Ishikawa (cell line): ENCODE results near the gene MAPK12.

Experiments used
- CEBPB ChIP-seq: IDR thresholded peaks from 2 replicates; pipeline ENCODE4 v1.6.1; 2012
- CREB1 ChIP-seq: IDR thresholded peaks from 2 replicates; pipeline ENCODE4 v1.6.1; 2012; ENCODE audit warnings: low read depth
- EGR1 ChIP-seq: IDR thresholded peaks from 2 replicates; pipeline ENCODE4 v1.6.1; 2012
- EP300 ChIP-seq: IDR thresholded peaks from 2 replicates; pipeline ENCODE4 v1.6.1; 2012; ENCODE audit warnings: borderline replicate concordance
- FOXM1 ChIP-seq: IDR thresholded peaks from 2 replicates; pipeline ENCODE4 v1.6.1; 2012; ENCODE audit warnings: low read depth, borderline replicate concordance
- NFIC ChIP-seq: IDR thresholded peaks from 2 replicates; pipeline ENCODE4 v1.6.1; 2012
- TAF1 ChIP-seq: IDR thresholded peaks from 2 replicates; pipeline ENCODE4 v1.6.1; 2012; ENCODE audit warnings: low read depth, mild to moderate bottlenecking
- TCF12 ChIP-seq: IDR thresholded peaks from 2 replicates; pipeline ENCODE4 v1.6.1; 2012; ENCODE audit warnings: low read depth
- TEAD4 ChIP-seq: IDR thresholded peaks from 2 replicates; pipeline ENCODE4 v1.6.1; 2012
- YY1 ChIP-seq: IDR thresholded peaks from 2 replicates; pipeline ENCODE4 v1.6.1; 2012; ENCODE audit warnings: low read depth
- ZBTB7A ChIP-seq: IDR thresholded peaks from 2 replicates; pipeline ENCODE4 v1.6.1; 2012; ENCODE audit warnings: low read depth
- TF ChIP-seq, protein P1 (sequence below): IDR thresholded peaks from 2 replicates; pipeline ENCODE4 v1.6.1; 2012
- TF ChIP-seq, protein P2 (sequence below): IDR thresholded peaks from 2 replicates; pipeline ENCODE4 v1.6.1; 2012
- TF ChIP-seq, protein P3 (sequence below): IDR thresholded peaks from 2 replicates; pipeline ENCODE4 v1.6.1; 2012; ENCODE audit warnings: low read depth, mild to moderate bottlenecking

Gene MAPK12

DNA sequence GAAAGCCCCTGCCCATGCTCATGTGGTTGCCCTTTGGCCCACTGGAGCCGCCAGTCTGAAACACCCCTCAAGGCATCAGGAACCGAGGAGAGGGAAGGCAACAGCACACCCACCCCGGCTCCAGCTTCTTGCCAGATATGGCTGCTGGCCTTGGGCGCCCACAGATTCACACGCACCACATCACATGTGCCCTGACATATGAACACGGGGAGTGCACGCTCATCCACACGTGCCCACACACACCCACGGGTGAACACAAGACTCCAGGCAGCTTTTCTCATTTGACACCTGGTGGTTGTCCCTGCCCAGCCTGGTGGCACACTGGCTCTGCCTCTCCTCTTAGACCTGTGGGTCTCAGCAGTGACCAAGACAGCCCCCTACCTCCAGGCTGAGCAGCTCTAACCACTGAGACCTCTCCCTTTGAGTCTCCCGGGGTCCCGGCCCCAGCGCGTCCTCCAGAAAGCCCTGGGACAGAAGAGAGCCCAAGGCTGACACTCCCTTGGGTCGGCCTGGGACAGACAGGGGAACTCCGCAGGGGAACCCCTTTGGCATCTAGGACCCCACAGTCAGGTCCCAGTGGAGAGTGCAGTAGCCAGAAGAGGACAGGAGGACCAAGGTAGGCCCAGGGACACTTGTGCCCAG, 2.7 kb upstream of the MAPK12 start:
- no peak for TF ChIP-seq TAF1
- TF ChIP-seq ZBTB7A = no peak
- no peak for TF ChIP-seq TCF12
- TF ChIP-seq, protein P1, sequence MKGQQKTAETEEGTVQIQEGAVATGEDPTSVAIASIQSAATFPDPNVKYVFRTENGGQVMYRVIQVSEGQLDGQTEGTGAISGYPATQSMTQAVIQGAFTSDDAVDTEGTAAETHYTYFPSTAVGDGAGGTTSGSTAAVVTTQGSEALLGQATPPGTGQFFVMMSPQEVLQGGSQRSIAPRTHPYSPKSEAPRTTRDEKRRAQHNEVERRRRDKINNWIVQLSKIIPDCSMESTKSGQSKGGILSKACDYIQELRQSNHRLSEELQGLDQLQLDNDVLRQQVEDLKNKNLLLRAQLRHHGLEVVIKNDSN = no peak
- TF ChIP-seq CREB1 = no peak
- TF ChIP-seq EP300 = no peak
- TF ChIP-seq EGR1 = no peak
- TF ChIP-seq CEBPB = no peak
- TF ChIP-seq YY1 = no peak
- no peak for TF ChIP-seq TEAD4

DNA sequence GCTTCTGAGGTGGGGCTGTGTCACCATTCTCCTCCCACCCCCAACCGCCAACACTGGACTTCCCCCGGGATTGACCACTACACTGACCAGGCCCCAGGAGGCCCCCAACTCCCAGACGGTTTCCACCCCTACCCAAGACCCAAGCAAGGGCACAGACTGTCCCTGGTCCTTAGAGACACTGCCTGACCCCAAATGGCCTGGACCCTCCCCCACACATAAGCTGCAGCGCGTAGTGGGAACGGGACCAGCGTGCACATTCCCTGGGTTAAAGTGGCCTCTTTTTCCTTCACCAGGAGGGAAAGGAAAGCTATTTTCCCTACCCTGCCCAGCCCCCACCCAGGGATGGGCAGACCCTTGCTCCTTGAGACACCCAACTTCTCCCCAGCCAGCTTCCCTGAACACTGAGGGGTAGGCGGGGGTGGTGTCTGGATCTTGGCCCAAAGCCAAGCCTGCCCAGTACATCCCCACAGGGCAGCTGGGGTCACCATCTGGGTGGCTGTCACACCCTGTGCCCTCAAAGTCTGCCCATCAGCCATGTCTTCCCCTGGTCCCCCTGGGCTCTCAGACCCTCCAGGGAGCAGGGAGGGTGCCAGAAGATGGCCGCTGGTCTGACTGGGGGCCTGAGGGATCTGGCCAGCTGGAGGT, 1.6 kb upstream of the MAPK12 start:
- no peak for TF ChIP-seq ZBTB7A
- no peak for TF ChIP-seq FOXM1
- peak; percentile 75 for TF ChIP-seq NFIC

DNA sequence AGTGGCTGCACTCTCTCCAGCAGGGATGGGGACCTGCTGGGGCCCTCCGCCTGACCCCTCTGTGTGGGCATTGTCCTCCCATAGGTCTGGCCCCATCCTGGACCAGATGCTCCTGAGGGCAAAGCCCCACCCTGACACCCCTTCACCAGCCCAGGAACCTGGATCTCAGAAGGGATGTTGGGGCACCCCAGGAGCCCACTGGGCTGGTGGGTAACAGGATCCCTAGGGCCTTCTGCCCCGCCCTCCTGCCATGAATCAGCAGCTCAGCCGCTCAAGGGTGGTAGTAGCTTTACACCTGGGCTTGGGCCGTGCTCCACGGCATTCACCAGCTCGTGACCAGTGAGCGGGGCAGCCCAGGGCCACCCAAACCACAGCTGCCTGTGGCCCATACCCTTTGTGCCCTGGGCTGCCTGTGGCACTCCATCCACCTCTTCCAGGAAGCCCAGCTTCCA, 1.0 kb upstream of the MAPK12 start:
- TF ChIP-seq EP300 (no peak), TCF12 (0 out of 2 replicates have a peak, but pooled peaks have one; percentile 48), TAF1 (no peak), ZBTB7A (peak; percentile 69)
- TF ChIP-seq, protein P2, sequence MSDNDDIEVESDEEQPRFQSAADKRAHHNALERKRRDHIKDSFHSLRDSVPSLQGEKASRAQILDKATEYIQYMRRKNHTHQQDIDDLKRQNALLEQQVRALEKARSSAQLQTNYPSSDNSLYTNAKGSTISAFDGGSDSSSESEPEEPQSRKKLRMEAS = no peak; the same call in 1 of the 2 replicates
- TF ChIP-seq, protein P3, sequence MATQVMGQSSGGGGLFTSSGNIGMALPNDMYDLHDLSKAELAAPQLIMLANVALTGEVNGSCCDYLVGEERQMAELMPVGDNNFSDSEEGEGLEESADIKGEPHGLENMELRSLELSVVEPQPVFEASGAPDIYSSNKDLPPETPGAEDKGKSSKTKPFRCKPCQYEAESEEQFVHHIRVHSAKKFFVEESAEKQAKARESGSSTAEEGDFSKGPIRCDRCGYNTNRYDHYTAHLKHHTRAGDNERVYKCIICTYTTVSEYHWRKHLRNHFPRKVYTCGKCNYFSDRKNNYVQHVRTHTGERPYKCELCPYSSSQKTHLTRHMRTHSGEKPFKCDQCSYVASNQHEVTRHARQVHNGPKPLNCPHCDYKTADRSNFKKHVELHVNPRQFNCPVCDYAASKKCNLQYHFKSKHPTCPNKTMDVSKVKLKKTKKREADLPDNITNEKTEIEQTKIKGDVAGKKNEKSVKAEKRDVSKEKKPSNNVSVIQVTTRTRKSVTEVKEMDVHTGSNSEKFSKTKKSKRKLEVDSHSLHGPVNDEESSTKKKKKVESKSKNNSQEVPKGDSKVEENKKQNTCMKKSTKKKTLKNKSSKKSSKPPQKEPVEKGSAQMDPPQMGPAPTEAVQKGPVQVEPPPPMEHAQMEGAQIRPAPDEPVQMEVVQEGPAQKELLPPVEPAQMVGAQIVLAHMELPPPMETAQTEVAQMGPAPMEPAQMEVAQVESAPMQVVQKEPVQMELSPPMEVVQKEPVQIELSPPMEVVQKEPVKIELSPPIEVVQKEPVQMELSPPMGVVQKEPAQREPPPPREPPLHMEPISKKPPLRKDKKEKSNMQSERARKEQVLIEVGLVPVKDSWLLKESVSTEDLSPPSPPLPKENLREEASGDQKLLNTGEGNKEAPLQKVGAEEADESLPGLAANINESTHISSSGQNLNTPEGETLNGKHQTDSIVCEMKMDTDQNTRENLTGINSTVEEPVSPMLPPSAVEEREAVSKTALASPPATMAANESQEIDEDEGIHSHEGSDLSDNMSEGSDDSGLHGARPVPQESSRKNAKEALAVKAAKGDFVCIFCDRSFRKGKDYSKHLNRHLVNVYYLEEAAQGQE = no peak
- TF ChIP-seq, protein P1 = peak; percentile 24; the same call in 1 of the 2 replicates

DNA sequence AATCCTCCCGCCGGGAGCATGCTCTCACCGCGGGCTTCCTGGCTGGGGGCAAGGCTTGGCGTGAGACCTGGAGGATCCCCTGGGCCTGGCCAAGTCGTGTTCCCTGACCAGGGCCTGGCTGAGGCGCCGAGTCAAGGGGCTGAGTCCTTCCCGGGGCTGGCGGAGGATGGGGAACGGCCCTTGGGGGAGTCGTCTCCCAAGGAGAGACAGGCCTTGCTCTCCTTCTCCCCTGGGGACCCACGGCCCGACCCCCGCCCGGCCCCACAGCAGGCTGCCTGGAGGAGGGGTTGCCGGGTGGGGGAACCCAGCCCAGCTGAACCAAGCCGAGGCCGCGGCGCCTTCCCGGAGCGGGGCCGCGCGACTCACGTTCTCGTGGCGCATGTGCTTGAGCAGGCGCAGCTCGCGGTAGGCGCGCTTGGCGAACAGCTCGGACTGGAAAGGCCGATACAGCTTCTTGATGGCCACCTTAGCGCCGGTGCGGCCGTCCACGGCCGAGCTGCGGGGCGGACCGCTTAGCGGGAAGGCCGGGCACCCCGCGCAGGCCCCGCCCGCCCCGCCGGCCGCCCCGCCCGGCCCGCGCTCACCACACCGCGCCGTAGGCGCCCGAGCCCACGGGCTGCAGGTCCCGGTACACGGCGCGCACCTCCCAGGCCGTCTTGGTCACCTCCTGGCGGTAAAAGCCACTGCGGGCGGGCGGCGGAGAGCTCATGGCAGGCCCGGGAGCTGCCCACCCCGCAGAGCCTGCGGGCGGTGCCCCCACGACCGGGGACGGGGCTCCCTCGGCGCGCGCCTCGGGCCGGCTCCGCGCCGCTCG, 475 bp downstream of the MAPK12 start:
- TF ChIP-seq, protein P2 = peak; percentile 79
- TF ChIP-seq, protein P3 = 0 out of 2 replicates have a peak, but pooled peaks have one; percentile 11
- TF ChIP-seq ZBTB7A (peak; percentile 84), EGR1 (no peak)

DNA sequence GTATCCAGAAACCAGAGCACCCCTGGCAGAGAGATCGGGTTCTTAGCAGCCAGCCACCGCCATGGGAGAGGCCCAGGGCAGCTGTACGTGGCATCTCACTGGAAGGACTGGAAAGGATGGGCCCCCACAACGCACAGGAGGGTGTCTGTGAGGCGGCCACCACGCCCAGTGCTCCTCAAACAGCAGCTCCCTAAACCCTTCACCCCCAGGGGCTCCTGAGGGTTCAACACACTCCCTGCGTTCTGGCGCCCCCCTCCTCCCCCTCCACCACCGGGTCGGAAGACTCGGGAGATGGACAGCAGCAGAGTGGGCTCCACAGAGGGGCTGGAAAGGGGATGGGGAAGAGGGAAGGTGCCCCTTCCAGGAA, 1.1 kb downstream of the MAPK12 start:
- TF ChIP-seq, protein P2 = 0 out of 2 replicates have a peak, but pooled peaks have one; percentile 1
- TF ChIP-seq, protein P3 = no peak
- TF ChIP-seq, protein P1 = no peak
